Spinal cord (tissue), 10 donors: Measurements from ENCODE around the gene THAP2. TPM values are rescaled to one million over a fixed set of nuclear protein-coding genes. Genes with fewer than 3 reads are reported as not detected.
A peak's percentile ranks its signal among the peaks of the same experiment; 100 is the strongest.
"Not testable (repeated sequence)": the region's sequence is repeated elsewhere in the genome, so short reads cannot be mapped to it uniquely, and the experiment has no call there.

Source experiments
- DNase-seq, 6 donors: peaks; one replicate each; pipeline versions ENCODE4 v3.0.0 to v3.0.0-alpha.2; 2013 to 2015; ENCODE audit warnings: low spot score in 6 of 6, low read depth in 4 of 6
- H3K27ac ChIP-seq: one replicate; pipeline ENCODE4 v1.5.1; 2013; ENCODE audit warnings: low read depth, low read length, control low read depth
- H3K27me3 ChIP-seq: one replicate; pipeline ENCODE4 v1.6.1; 2013; ENCODE audit warnings: low read length; ENCODE audit not compliant: control insufficient read depth, insufficient read depth
- H3K36me3 ChIP-seq: one replicate; pipeline ENCODE4 v1.6.1; 2013; ENCODE audit warnings: low read length; ENCODE audit not compliant: control insufficient read depth, insufficient read depth
- H3K4me1 ChIP-seq: one replicate; pipeline ENCODE4 v1.6.1; 2013; ENCODE audit warnings: low read length; ENCODE audit not compliant: control insufficient read depth, insufficient read depth
- H3K4me3 ChIP-seq: one replicate; pipeline ENCODE4 v1.5.1; 2013; ENCODE audit warnings: low read depth, low read length, control low read depth
- H3K9me3 ChIP-seq: one replicate; pipeline ENCODE4 v1.6.1; 2013; ENCODE audit warnings: low read length; ENCODE audit not compliant: control insufficient read depth, insufficient read depth
- WGBS: methylation state at CpG from one replicate; pipeline ENCODE4 v1.1.5; 2013; ENCODE audit warnings: missing lambda C conversion rate; ENCODE audit not compliant: insufficient coverage; 5-methylcytosine and 5-hydroxymethylcytosine counted together
- polyA plus RNA-seq, 2 donors: library from polyadenylated mRNA; unstranded; fragments of 120-200 nt; gene quantifications; one replicate each; pipeline ENCODE4 v1.2.1, GENCODE V29; 2013; ENCODE audit not compliant: insufficient read length in 2 of 2
- total RNA-seq, 2 donors: library from RNA; depleted of rRNA in 1 of 2; stranded (reverse); fragments of 120-200 nt in 1 of 2; fragments of >200 nt in 1 of 2; gene quantifications; one replicate each; pipeline versions ENCODE4 v1.2.3 to v1.2.4, GENCODE V29; 2013 to 2014
- donor health status: healthy.

Gene THAP2
- total and polyA plus RNA-seq, 4 donors = 12.4 to 18.6 (median 16.8) TPM

DNA sequence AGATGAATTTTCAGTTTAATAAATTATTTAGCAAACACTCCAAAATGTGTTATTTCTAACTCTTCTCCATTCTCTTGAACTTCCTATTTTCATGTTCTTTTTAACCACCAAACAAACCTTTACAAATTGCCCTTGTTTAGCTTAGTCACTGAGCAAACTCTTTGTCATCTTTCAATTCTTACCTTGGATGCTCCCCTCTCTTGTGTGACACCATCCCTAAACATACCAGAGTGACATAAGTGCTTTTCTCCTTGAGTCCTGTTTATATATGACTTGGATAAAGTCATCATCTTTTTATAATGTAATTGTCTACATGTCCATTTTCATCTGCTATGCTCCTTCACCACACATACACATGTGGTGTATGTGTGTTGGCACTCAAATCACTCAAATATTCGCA lies 18.4 kb downstream of the THAP2 start:
- Histone ChIP-seq H3K4me3 (no peak overlapping the region), H3K9me3 (no peaks in the 10 kb centered on the region), H3K27me3 (no peaks in the 10 kb centered on the region), H3K27ac (no peak overlapping the region), H3K36me3 (no peaks in the 10 kb centered on the region), H3K4me1 (peaks cover 12% of the 10 kb centered on the region)
- WGBS = no CpG with 5 or more reads among the region's 1 CpG
- DNase-seq = no peak

- Histone ChIP-seq H3K9me3 (no peaks in the 10 kb centered on the region), H3K4me3 (no peak overlapping the region), H3K36me3 (no peaks in the 10 kb centered on the region), H3K27ac (no peak overlapping the region), H3K27me3 (no peaks in the 10 kb centered on the region), H3K4me1 (peaks cover 16% of the 10 kb centered on the region)
- no CpG with 5 or more reads among the region's 5 CpGs for WGBS
- no peak for DNase-seq
Measured at GRCh38 chr12:71683633-71684032, 19.5 kb downstream of the THAP2 start.

- H3K4me1 ChIP-seq = peaks cover 16% of the 10 kb centered on the region
- H3K27me3 ChIP-seq = no peaks in the 10 kb centered on the region
- 90% methylated on average over 2 of the region's 5 CpGs for WGBS
- no peaks in the 10 kb centered on the region for H3K36me3 ChIP-seq
- no peak for DNase-seq
- no peak overlapping the region for H3K27ac ChIP-seq
- H3K4me3 ChIP-seq = no peak overlapping the region
- H3K9me3 ChIP-seq = no peaks in the 10 kb centered on the region
Measured at GRCh38 chr12:71684081-71684480, 20.0 kb downstream of the THAP2 start.

DNA sequence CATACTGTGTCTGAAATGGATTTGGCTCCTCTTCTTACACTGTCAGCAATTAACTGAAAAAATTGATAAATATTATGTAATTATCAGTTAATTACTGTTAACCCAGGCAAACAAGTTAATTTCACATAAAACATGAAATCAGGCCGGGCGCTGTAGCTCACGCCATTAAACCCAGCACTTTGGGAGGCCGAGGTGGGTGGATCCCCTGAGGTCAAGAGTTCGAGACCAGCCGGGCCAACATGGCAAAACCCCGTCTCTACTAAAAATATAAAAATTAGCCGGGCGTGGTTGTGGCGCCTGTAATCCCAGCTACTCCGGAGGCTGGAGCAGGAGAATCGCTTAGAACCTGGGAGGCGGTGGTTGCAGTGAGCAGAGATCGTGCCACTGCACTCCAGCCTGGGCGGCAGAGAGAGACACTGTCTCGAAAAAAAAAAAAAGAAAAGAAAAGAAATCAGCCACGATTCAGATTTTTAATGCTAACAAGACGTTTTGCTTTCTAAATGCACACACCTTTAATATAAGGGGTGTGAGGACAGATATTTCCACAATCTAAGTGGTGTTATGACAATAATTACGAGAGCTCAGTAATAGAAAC lies 21.3 kb downstream of the THAP2 start:
- 52% methylated on average over 13 of the region's 19 CpGs for WGBS
- no peaks in the 10 kb centered on the region for H3K9me3 ChIP-seq
- peak overlapping the region; percentile 88 for H3K4me3 ChIP-seq
- no peaks in the 10 kb centered on the region for H3K27me3 ChIP-seq
- DNase-seq = no peak
- peaks cover 16% of the 10 kb centered on the region for H3K4me1 ChIP-seq
- no peaks in the 10 kb centered on the region for H3K36me3 ChIP-seq
- H3K27ac ChIP-seq = peak overlapping the region; percentile 92

GRCh38 chr12:71685914-71686657 lies 22.0 kb downstream of the THAP2 start, which contains the start of gene TMEM19:
TMEM19 (plus strand) TSS chr12:71686082; CDS start chr12:71686681, 599 bp downstream.
- H3K36me3 ChIP-seq = no peaks in the 10 kb centered on the region
- no peaks in the 10 kb centered on the region for H3K9me3 ChIP-seq
- DNase-seq = peak; percentile 74 to 95 (median 84)
- H3K27me3 ChIP-seq = no peaks in the 10 kb centered on the region
- H3K4me3 ChIP-seq = peak within 1 kb of the TSS; percentile 88
- whole genome bisulfite sequencing = 0% methylated on average over 54 of the region's 63 CpGs
- peaks cover 16% of the 10 kb centered on the region for H3K4me1 ChIP-seq
- peak within 1 kb of the TSS; percentile 92 for H3K27ac ChIP-seq

DNA sequence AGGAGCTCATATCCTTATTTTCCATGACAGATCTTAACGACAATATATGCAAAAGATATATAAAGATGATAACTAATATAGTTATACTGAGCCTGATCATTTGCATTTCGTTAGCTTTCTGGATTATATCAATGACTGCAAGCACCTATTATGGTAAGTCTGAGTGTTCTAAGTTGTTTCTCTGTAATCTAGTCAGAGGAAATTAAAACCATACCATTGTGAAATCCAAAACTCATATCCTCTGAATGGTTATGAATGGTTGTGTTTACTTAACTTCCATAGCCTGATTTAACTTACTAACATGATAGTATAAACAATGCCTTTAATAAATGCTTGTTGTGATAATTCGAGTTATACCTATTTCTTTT lies 22.5 kb downstream of the THAP2 start:
- no CpG with 5 or more reads among the region's 3 CpGs for WGBS
- Histone ChIP-seq H3K36me3 (no peaks in the 10 kb centered on the region), H3K4me3 (peak overlapping the region; percentile 88), H3K4me1 (peaks cover 16% of the 10 kb centered on the region), H3K27me3 (no peaks in the 10 kb centered on the region), H3K27ac (peak overlapping the region; percentile 92), H3K9me3 (no peaks in the 10 kb centered on the region)
- DNase-seq = no peak

DNA sequence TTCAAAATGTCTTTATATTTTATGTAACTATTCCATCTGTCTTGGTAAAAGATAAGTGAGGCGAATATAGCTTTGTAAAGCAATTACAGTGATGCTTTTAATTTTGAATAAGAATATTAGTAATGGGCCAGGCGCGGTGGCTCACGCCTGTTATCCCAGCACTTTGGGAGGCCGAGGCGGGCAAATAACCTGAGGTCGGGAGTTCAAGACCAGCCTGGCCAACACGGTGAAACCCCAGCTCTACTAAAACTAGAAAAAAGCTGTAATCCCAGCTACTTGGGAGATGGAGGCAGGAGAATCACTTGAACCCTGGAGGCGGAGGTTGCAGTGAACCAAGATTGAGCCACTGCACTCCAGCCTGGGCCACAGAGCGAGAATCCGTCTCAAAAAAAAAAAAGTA lies 23.1 kb downstream of the THAP2 start:
- H3K9me3 ChIP-seq, DNase-seq, H3K27ac ChIP-seq, H3K27me3 ChIP-seq, H3K36me3 ChIP-seq: not testable (repeated sequence)
- H3K4me1 ChIP-seq = peaks cover 16% of the 10 kb centered on the region
- WGBS = 98% methylated on average over 4 of the region's 11 CpGs
- peak overlapping the region; percentile 88 for H3K4me3 ChIP-seq

DNA sequence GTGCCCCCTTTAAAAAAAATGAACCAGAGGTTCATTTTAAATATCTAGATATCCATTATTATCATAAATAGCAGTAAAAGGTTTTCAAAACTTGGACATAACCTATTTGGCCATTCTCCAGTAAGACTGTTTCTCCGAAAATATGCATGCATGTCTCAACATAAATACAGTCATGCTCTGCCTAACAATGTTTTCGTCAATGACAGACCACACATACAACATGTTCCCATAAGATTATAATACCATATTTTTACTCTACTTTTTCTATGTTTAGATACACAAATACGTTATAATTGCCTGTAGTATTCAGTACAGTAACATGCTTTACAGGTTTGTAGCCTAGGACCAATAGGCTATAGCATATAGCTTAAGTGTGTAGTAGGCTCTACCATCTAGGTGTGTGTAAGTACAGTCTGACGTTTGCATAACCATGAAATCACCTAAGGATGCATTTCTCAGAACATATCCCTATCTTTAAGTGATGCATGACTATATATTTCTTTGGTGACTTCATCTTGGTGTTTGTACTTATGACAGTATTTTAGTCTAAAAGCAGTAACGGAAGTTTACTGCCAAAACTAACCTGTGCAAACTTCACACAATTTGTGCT lies 25.0 kb downstream of the THAP2 start:
- no peaks in the 10 kb centered on the region for H3K9me3 ChIP-seq
- peaks cover 16% of the 10 kb centered on the region for H3K4me1 ChIP-seq
- no peaks in the 10 kb centered on the region for H3K27me3 ChIP-seq
- H3K36me3 ChIP-seq = no peaks in the 10 kb centered on the region
- no peak overlapping the region for H3K4me3 ChIP-seq
- H3K27ac ChIP-seq = no peak overlapping the region
- WGBS = 100% methylated on average over 1 of the region's 5 CpGs
- DNase-seq = no peak

GRCh38 chr12:71691504-71692129 lies 27.5 kb downstream of the THAP2 start:
- Histone ChIP-seq H3K27ac (no peak overlapping the region), H3K27me3 (no peaks in the 10 kb centered on the region), H3K4me1 (peaks cover 12% of the 10 kb centered on the region), H3K9me3 (no peaks in the 10 kb centered on the region), H3K36me3 (peaks cover 3% of the 10 kb centered on the region), H3K4me3 (no peak overlapping the region)
- no peak for DNase-seq
- no CpG with 5 or more reads among the region's 4 CpGs for WGBS
